ENCODE results near the gene TNFRSF4.

The TNFRSF4 gene

DNA sequence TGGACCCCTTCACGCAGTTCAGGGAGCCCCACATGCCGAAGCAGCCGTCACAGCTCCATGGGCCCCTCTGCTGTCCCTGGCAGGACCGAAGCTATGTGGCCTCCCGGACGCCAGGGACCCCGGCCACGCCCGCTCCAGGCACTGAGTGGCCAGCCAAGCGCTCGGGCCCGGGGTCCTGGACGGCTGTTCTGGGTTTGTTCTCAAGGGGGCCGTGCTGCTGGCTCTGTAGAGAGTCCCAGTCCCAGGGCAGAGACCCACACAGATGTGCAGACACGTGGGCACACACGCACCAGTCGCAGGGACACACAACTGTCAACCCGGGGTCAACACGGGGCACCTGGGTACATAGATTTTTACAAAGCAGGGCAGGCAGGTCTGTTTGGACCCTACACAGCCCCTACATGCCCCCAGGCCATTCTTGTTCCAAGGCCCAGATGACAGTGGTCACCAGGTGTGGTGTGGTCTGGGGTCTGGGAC, 24.8 kb upstream of the TNFRSF4 start:
- DNase-seq (ENCODE audit: low spot score): no peak
- H3K27ac ChIP-seq: peak overlapping the region; percentile 81
- TF ChIP-seq, protein P1, sequence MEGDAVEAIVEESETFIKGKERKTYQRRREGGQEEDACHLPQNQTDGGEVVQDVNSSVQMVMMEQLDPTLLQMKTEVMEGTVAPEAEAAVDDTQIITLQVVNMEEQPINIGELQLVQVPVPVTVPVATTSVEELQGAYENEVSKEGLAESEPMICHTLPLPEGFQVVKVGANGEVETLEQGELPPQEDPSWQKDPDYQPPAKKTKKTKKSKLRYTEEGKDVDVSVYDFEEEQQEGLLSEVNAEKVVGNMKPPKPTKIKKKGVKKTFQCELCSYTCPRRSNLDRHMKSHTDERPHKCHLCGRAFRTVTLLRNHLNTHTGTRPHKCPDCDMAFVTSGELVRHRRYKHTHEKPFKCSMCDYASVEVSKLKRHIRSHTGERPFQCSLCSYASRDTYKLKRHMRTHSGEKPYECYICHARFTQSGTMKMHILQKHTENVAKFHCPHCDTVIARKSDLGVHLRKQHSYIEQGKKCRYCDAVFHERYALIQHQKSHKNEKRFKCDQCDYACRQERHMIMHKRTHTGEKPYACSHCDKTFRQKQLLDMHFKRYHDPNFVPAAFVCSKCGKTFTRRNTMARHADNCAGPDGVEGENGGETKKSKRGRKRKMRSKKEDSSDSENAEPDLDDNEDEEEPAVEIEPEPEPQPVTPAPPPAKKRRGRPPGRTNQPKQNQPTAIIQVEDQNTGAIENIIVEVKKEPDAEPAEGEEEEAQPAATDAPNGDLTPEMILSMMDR (conservative IDR thresholded peaks at IDR 0.05; ENCODE audit: low read depth): no peak
- CTCF ChIA-PET: interaction anchor here (1.2 to 1.7 kb wide), 2 partner anchors 53 to 117 kb away, joined by 6 to 11 read pairs; no protein-coding TSS in a partner anchor
- POLR2A ChIA-PET (ENCODE audit: low non-redundant PET): no interaction called here

DNA sequence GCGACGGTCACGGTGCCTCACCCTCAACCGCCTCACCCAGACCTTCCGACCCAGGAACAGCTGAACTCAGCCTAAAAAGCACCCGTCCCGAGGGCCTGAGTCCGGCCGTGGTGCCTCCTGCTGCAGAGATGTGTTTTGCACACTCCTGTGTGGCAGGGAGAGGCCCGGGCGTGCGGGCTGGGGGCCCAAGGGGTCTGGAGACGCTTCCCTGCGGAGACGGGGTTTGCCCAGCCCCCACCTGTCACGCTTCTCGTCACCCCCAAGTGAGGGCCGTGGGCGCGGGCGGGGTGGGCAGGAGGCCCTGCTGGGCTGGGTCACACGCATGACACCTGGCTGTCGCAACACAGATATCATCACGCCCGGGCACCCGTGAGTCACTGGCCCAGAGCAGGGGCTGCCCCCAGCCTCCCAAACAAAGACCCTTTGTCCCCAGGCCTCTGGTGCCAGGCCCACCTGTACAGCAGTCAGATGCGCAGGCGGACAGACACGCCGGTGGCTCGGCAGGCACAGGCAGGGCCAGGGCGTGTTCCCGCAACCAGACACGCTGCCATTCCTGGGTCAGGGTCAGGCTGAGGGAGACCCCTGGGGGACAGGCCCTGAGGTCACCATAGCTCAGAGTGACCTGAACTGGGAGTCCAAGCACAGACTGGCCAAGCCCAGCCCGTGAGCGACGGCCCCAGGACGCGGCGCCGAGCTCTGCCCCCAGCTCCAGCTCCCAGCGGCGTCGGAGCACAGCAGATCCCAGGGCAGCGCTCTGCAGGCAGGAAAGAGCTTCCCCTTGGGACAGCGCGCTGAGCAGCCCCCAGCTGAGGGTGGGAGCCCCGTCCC, 24.1 kb upstream of the TNFRSF4 start:
- DNase-seq (ENCODE audit: low spot score): no peak
- TF ChIP-seq, protein P1 (conservative IDR thresholded peaks at IDR 0.05; ENCODE audit: low read depth): no peak
- peak overlapping the region; percentile 81 for H3K27ac ChIP-seq
- POLR2A ChIA-PET (ENCODE audit: low non-redundant PET): interaction anchor here (0.9 kb wide), 1 partner anchor 8 kb away, joined by 3 read pairs; no protein-coding TSS in a partner anchor
- CTCF ChIA-PET: interaction anchor here (1.7 to 2.7 kb wide), 2 partner anchors 53 to 116 kb away, joined by 8 to 11 read pairs; no protein-coding TSS in a partner anchor

DNA sequence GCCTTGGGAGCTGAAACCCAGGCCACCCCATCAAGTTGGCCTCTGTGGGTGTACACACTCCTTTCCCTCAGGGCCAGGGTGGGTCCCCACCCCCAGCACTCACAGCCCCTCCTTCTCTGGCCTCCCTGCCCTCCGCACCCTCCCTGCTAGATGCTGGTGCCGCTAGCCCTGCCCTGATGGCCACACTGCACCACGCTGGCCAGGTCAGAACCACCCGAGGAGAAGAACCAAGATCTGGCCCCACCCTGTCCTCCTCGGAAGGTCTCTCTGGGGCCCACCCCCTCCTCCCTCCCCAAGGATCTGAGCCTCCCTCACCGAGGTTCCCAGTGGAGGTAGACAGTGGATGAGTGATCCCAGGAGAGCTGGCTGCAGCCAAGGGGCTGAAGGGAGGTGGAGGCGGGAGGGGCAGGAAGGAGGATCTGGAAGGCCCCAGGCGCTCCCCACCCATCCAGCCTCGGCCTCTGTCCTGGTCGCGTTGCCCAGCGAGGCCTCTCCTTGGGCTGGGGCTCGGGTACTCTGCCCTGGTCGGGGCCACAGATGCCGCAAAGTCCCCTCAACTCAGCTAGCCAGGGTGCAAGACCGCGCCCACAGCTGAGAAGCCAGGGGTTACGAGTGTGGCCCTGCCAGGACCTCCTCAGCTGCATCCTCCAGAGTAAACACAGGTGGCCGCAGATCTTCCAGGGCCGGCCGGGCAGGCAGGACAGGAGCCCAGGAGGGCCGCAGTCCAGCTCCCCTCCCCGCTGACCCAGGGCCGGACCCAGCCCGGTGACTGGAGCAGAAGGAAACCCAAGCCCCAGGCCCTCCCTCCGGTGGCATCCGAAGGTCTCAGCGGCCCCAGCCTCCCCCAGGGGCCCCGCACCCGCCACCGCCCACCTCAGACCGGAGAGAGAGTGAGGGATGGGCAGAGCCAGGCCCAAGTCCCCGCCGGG, 23.3 kb upstream of the TNFRSF4 start:
- TF ChIP-seq, protein P1 (conservative IDR thresholded peaks at IDR 0.05; ENCODE audit: low read depth): no peak
- no peak for DNase-seq (ENCODE audit: low spot score)
- POLR2A ChIA-PET (ENCODE audit: low non-redundant PET): interaction anchor here (0.9 kb wide), 1 partner anchor 9 kb away, joined by 3 read pairs; no protein-coding TSS in a partner anchor
- CTCF ChIA-PET: interaction anchor here (0.6 to 2.7 kb wide), 2 partner anchors 115 to 308 kb away, joined by 3 to 8 read pairs; no protein-coding TSS in a partner anchor
- peak overlapping the region; percentile 81 for H3K27ac ChIP-seq

DNA sequence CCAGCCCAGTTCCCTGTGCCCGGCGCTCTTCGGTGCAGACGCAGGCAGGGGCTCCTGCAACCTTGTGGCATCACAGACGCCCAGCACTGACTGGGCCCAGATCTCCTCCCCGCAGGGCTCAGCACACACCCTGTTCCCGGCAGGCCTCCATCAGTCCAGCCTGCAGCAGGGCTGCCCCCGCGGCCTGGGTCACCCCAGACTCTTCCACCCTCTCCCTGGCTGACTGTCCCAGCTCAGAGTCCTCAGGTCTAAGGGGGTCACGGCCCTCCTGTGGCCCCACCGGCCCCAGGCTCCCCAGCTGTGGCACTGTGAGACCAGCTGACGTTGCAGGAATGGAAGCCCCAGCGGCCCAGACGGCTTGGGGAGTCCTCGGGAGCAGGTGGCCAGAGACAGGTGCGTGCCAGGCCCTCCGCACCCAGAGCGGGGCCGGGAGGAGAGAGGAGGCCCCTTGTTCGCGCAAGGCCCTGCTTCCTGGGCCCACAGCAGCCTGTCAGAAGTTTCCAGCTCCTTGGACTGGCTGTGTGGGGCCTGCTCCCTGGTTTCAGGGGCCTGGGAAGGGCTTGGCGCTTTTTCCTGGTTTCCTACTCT, 22.3 kb upstream of the TNFRSF4 start:
- POLR2A ChIA-PET (ENCODE audit: low non-redundant PET): no interaction called here
- peak overlapping the region; percentile 81 for H3K27ac ChIP-seq
- DNase-seq (ENCODE audit: low spot score): no peak
- CTCF ChIA-PET: interaction anchor here (0.6 to 2.7 kb wide), 2 partner anchors 114 to 307 kb away, joined by 3 to 8 read pairs; no protein-coding TSS in a partner anchor
- TF ChIP-seq, protein P1 (conservative IDR thresholded peaks at IDR 0.05; ENCODE audit: low read depth): no peak

DNA sequence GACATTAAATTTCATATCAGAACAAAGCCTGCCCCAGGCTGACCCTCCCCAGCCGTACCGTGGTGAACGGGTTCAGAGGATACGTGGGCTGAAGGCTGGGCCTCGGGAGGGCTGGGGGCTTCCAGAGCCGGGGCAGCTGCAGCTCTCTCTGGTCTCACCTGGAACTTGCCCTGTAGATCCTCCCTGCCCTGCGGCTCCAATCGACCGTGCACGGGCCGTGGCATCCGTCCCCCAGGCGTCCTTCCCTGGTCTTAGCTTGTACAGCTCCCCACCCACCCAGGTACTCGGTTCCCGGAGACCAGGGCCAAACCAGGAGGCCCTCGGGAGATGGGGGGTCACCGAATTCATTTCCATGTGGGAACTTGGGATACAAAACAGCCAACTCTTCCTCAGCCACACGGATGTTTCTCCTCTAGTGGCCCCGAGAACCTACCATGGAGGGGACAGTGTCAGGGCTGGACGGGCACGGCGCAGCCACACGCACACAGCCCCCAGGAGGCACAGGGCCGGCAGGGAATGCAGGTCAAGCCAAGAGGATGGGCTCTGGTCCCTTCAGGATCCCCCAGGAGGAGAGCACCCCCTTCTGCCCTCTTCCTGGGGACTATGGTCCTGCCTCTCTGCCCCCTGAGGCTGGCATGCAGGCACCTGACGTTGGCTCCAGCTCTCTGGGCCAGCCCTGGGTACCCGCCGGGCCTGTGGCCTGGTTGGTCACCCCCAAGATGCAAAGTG, 21.2 kb upstream of the TNFRSF4 start:
- DNase-seq (ENCODE audit: low spot score): no peak
- peak overlapping the region; percentile 81 for H3K27ac ChIP-seq
- POLR2A ChIA-PET (ENCODE audit: low non-redundant PET): interaction anchor here (0.5 kb wide), 1 partner anchor 22 kb away, joined by 6 read pairs; no protein-coding TSS in a partner anchor
- TF ChIP-seq, protein P1 (conservative IDR thresholded peaks at IDR 0.05; ENCODE audit: low read depth): no peak
- CTCF ChIA-PET: no interaction called here
